HepG2 (cell line): ENCODE data around the gene KRTAP5-4. TPM values are rescaled to one million over a fixed set of nuclear protein-coding genes. Genes with fewer than 3 reads are reported as not detected.
"Not testable (repeated sequence)": the region's sequence is repeated elsewhere in the genome, so short reads cannot be mapped to it uniquely, and the experiment has no call there.

Experiments used
- ATAC-seq: fragments of 200-7000 bp; cut with Tn5 transposase; 3 replicates; pipeline ENCODE4 v1.9.1; 2020; ENCODE audit warnings: mild to moderate bottlenecking, moderate library complexity
- BruUV-seq: library from RNA; stranded (reverse); fragments of 400-500 nt; replicated peaks from 2 replicates; lab custom pipeline; 2021; lab: Mats Ljungman, UMichigan
- CTCF ChIA-PET: fragments of 300-600 bp; formaldehyde crosslinking; extraction: SDS; loops from one replicate; lab custom pipeline; 2021; ENCODE audit warnings: low total read pairs, inconsistent platforms, low intra/inter-chr PET ratio; lab: Yijun Ruan, JAX
- POLR2A ChIA-PET: fragments of 350-600 bp; sonication (Branson Sonifier 250); formaldehyde crosslinking; loops from one replicate; lab custom pipeline; 2020; ENCODE audit warnings: antibody characterized with exemption, inconsistent platforms; lab: Yijun Ruan, JAX
- DNase-seq: peaks from one replicate; pipeline ENCODE4 v3.0.0-alpha.2; 2015; ENCODE audit warnings: low spot score
- FAIRE-seq: peaks from 3 replicates; lab custom pipeline; 2011; peaks lifted over from hg19 to GRCh38; lab: Jason Lieb, UNC
- H2AFZ ChIP-seq: one replicate; pipeline ENCODE4 v1.6.1; 2011; ENCODE audit warnings: low read length, inconsistent platforms
- H3K27ac ChIP-seq: fragments of 300-600 bp; 3 replicates; pipeline ENCODE4 v1.8.0; 2011; ENCODE audit warnings: mixed run types, mild to moderate bottlenecking, mixed read lengths, low read length, inconsistent platforms; ENCODE audit not compliant: insufficient read depth; ENCODE audit errors: extremely low read length
- H3K27me3 ChIP-seq, 2 experiments: fragments of 200-600 bp in 1 of 2; 2 replicates in 1 of 2; 3 replicates in 1 of 2; pipeline versions ENCODE4 v1.6.0 to v1.8.0; 2011; ENCODE audit warnings: low read length in 2 of 2, mild to moderate bottlenecking in 2 of 2, moderate library complexity in 2 of 2, inconsistent platforms in 1 of 2; ENCODE audit not compliant: insufficient read depth in 2 of 2, control insufficient read depth in 1 of 2
- H3K36me3 ChIP-seq, 2 experiments: fragments of 200-600 bp in 1 of 2; replicated peaks in 1 of 2; 2 replicates in 1 of 2; 3 replicates in 1 of 2; pipeline versions ENCODE4 v1.5.1 to v1.8.0; 2011; ENCODE audit warnings: low read length in 2 of 2, inconsistent platforms in 1 of 2; ENCODE audit not compliant: insufficient read depth in 2 of 2, control insufficient read depth in 1 of 2
- H3K4me1 ChIP-seq: 2 replicates; pipeline ENCODE4 v1.5.1; 2012; ENCODE audit warnings: low read length, inconsistent platforms; ENCODE audit not compliant: insufficient read depth
- H3K4me2 ChIP-seq: 2 replicates; pipeline ENCODE4 v1.6.0; 2011; ENCODE audit warnings: low read depth, low read length, inconsistent platforms
- H3K4me3 ChIP-seq, 3 experiments: fragments of 200-600 bp in 1 of 3; sonication (generic), shearing (Covaris generic) in 1 of 3; replicated peaks in 1 of 3; 2 replicates each; pipeline ENCODE4 v1.5.1; 2011 to 2016; ENCODE audit warnings: low read length in 3 of 3, inconsistent platforms in 2 of 3, low read depth in 2 of 3, mild to moderate bottlenecking in 2 of 3, control low read depth in 1 of 3, mixed read lengths in 1 of 3; ENCODE audit not compliant: insufficient read depth in 1 of 3
- H3K79me2 ChIP-seq: one replicate; pipeline ENCODE4 v1.6.1; 2011; ENCODE audit warnings: low read length, inconsistent platforms; ENCODE audit not compliant: insufficient read depth
- H3K9ac ChIP-seq: 2 replicates; pipeline ENCODE4 v1.6.0; 2011; ENCODE audit warnings: mild to moderate bottlenecking, low read depth, low read length, inconsistent platforms; ENCODE audit not compliant: insufficient read depth
- H3K9me3 ChIP-seq: 2 replicates; pipeline ENCODE4 v1.5.1; 2012; ENCODE audit warnings: mild to moderate bottlenecking, low read length
- H4K20me1 ChIP-seq: 2 replicates; pipeline ENCODE4 v1.6.0; 2011; ENCODE audit warnings: inconsistent platforms, mild to moderate bottlenecking, low read length, moderate library complexity; ENCODE audit not compliant: insufficient read depth
- ATF3 ChIP-seq: sonication (generic); formaldehyde crosslinking; IDR thresholded peaks from 2 replicates; pipeline ENCODE4 v1.4.0; 2020; ENCODE audit warnings: missing genetic modification reagents
- ATF4 ChIP-seq, 2 experiments: fragments of 450-650 bp in 1 of 2; sonication (generic) in 1 of 2; formaldehyde crosslinking; IDR thresholded peaks; 2 replicates each; pipeline versions ENCODE4 v1.5.0 to v1.8.0; 2020 to 2022; ENCODE audit warnings: mild to moderate bottlenecking in 1 of 2, missing genetic modification reagents in 1 of 2
- CBX1 ChIP-seq: IDR thresholded peaks from one replicate; pipeline ENCODE4 v1.6.1; 2016; ENCODE audit warnings: antibody characterized with exemption, low read depth
- DRAP1 ChIP-seq: IDR thresholded peaks from 2 replicates; pipeline ENCODE4 v1.6.1; 2016; ENCODE audit warnings: missing genetic modification reagents, missing compliant biosample characterization
- GABPA ChIP-seq, 2 experiments: IDR thresholded peaks; 2 replicates each; pipeline ENCODE4 v1.6.1; 2011 to 2016; ENCODE audit warnings: low read depth in 2 of 2, low read length in 1 of 2, missing biosample characterization in 1 of 2, missing genetic modification characterization in 1 of 2
- GLI4 ChIP-seq: sonication (generic); formaldehyde crosslinking; IDR thresholded peaks from 2 replicates; pipeline ENCODE4 v1.5.1; 2020; ENCODE audit warnings: missing genetic modification reagents, mild to moderate bottlenecking, moderate library complexity, borderline replicate concordance
- KAT8 ChIP-seq: IDR thresholded peaks from 2 replicates; pipeline ENCODE4 v1.6.1; 2016; ENCODE audit warnings: missing genetic modification reagents, missing compliant biosample characterization
- MED1 ChIP-seq: sonication (generic); formaldehyde crosslinking; IDR thresholded peaks from 2 replicates; pipeline ENCODE4 v1.4.0; 2020; ENCODE audit warnings: missing genetic modification reagents
- MXI1 ChIP-seq: IDR thresholded peaks from 3 replicates; pipeline ENCODE4 v1.6.1; 2012; ENCODE audit warnings: low read depth, low read length, inconsistent platforms, borderline replicate concordance
- SALL1 ChIP-seq: sonication (generic); formaldehyde crosslinking; IDR thresholded peaks from 2 replicates; pipeline ENCODE4 v1.8.0; 2022; ENCODE audit warnings: mild to moderate bottlenecking, missing genetic modification reagents
- ZNF335 ChIP-seq: sonication (generic); formaldehyde crosslinking; IDR thresholded peaks from 2 replicates; pipeline ENCODE4 v1.4.0; 2020; ENCODE audit warnings: missing genetic modification reagents
- ZNF451 ChIP-seq: sonication (generic); formaldehyde crosslinking; IDR thresholded peaks from 2 replicates; pipeline ENCODE4 v1.5.0; 2020; ENCODE audit warnings: mild to moderate bottlenecking, missing genetic modification reagents
- ZNF672 ChIP-seq: sonication (generic); formaldehyde crosslinking; IDR thresholded peaks from 2 replicates; pipeline ENCODE4 v1.8.1; 2022; ENCODE audit warnings: missing genetic modification reagents
- WGBS: methylation state at CpG from one replicate; pipeline ENCODE4 v1.1.6; 2017; ENCODE audit warnings: low lambda C conversion rate; 5-methylcytosine and 5-hydroxymethylcytosine counted together
- in situ Hi-C: cut with HindIII; loops from 2 replicates; pipeline ENCODE4 v1.10.0; 2017; ENCODE audit warnings: low pct_unique_long_range_greater_than_20kb; ENCODE audit not compliant: extremely low pct_ligation_motif_present
- intact Hi-C: fragments of 100-400 bp; cut with micrococcal nuclease; formaldehyde crosslinking; loops from one replicate; pipeline ENCODE4 v1.10.0; 2022; ENCODE audit not compliant: unreplicated experiment
- polyA plus RNA-seq, 8 experiments: library from polyadenylated mRNA; depleted of rRNA in 3 of 8; stranded (reverse) in 7 of 8; unstranded in 1 of 8; fragments of >200 nt; fragmentation: Illumina TruSeq in 4 of 8; extraction: Trizol in 4 of 8; gene quantifications; 2 replicates each; pipeline versions ENCODE4 v1.2.1 to v1.2.3, GENCODE V29; 2011 to 2016; ENCODE audit warnings: low read depth in 4 of 8, missing spikeins in 1 of 8, mixed read lengths in 1 of 8; ENCODE audit not compliant: insufficient read depth in 1 of 8
- total RNA-seq, 5 experiments: library from RNA; depleted of rRNA; stranded (reverse); fragments of >200 nt; fragmentation: Illumina TruSeq; extraction: Trizol; gene quantifications; 2 replicates each; pipeline ENCODE4 v1.2.3, GENCODE V29; 2016; ENCODE audit warnings: low read depth in 1 of 5

Gene KRTAP5-4
- total and polyA plus RNA-seq, 2 of the 13 experiments (the other 11 are each of a cell fraction or from before 2014, with no cell fraction given), result not detected

GRCh38 chr11:1589191-1589963, 32.6 kb downstream of the KRTAP5-4 start (continued):
- peak; percentile 40 for TF ChIP-seq GABPA (IDR thresholded peaks at IDR 0.05; ENCODE audit: low read depth, low read length)
- TF ChIP-seq GABPA (CRISPR knock-in tag; IDR thresholded peaks at IDR 0.05; ENCODE audit: low read depth), result peak; percentile 88
- TF ChIP-seq KAT8, result peak; percentile 49; the same call in 1 of the 2 replicates
- TF ChIP-seq MED1 (CRISPR knock-in tag), result peak; percentile 58
- 0 out of 4 replicates have a peak, but pooled peaks of 1 of the 2 experiments have one; percentile 36 for TF ChIP-seq ATF4 (CRISPR knock-in tag; IDR thresholded peaks at IDR 0.05)
- TF ChIP-seq SALL1 (CRISPR knock-in tag), result 0 out of 2 replicates have a peak, but pooled peaks have one; percentile 22
- TF ChIP-seq MXI1, result peak; percentile 16; the same call in 1 of the 3 replicates

GRCh38 chr11:1586699-1587098, 35.2 kb downstream of the KRTAP5-4 start:
- no peak for FAIRE-seq
- in situ Hi-C loops, result no loop called here
- H4K20me1 ChIP-seq, result 0 out of 2 replicates have a peak, but pooled peaks cover 2% of the 10 kb centered on the region
- H3K27me3 ChIP-seq, result no peaks in the 10 kb centered on the region; a peak in 1 of 5 replicates
- H3K27ac ChIP-seq, result no peak overlapping the region
- TF ChIP-seq ATF3 (CRISPR knock-in tag), result no peak
- no peak for TF ChIP-seq GLI4
- no peak for TF ChIP-seq ZNF451
- no peak for TF ChIP-seq CBX1
- TF ChIP-seq ZNF335 (CRISPR knock-in tag), result no peak
- TF ChIP-seq DRAP1 (CRISPR knock-in tag), result no peak
- TF ChIP-seq ZNF672 (CRISPR knock-in tag), result no peak
- ChIA-PET CTCF (no interaction called here), POLR2A (no interaction called here)
- ATAC-seq, result no peak
- no peak for DNase-seq
- H3K9ac ChIP-seq, result no peak overlapping the region
- WGBS, result 17% methylated on average over 2 of the region's 2 CpGs
- H3K4me3 ChIP-seq, result no peak overlapping the region
- 0 out of 2 replicates have a peak, but pooled peaks cover 14% of the 10 kb centered on the region for H3K4me1 ChIP-seq
- BruUV-seq, result no TSS peak
- H3K9me3 ChIP-seq, result no peaks in the 10 kb centered on the region
- H3K36me3 ChIP-seq, result no peaks in the 10 kb centered on the region
- no peak overlapping the region for H3K4me2 ChIP-seq
- H2AFZ ChIP-seq, result no peak overlapping the region
- H3K79me2 ChIP-seq, result no peaks in the 10 kb centered on the region
- intact Hi-C loops, result no loop called here

GRCh38 chr11:1584661-1585370, 37.1 kb downstream of the KRTAP5-4 start, which contains the start of gene KRTAP5-1:
TSS of gene KRTAP5-1 (minus strand) at chr11:1585283. CDS start at chr11:1585249, 34 bp downstream.
- H3K4me2 ChIP-seq, FAIRE-seq, H3K9ac ChIP-seq, H3K36me3 ChIP-seq, in situ Hi-C loops, H3K9me3 ChIP-seq, H2AFZ ChIP-seq, DNase-seq, H3K4me3 ChIP-seq, ATAC-seq, H3K27me3 ChIP-seq, intact Hi-C loops, BruUV-seq, CTCF ChIA-PET, POLR2A ChIA-PET, H4K20me1 ChIP-seq, H3K27ac ChIP-seq, H3K79me2 ChIP-seq: not testable (repeated sequence)
- 0 out of 2 replicates have a peak, but pooled peaks cover 12% of the 10 kb centered on the region for H3K4me1 ChIP-seq
- WGBS, result 53% methylated on average over 4 of the region's 9 CpGs
